Right atrium auricular region (tissue), 2 donors: ENCODE measurements around the gene SDR9C7. TPM values are rescaled to one million over a fixed set of nuclear protein-coding genes. Genes with fewer than 3 reads are reported as not detected.

Experiments
- DNase-seq: peaks from one replicate; pipeline ENCODE4 v3.0.0-alpha.2; 2019; ENCODE audit warnings: low spot score
- H3K27ac ChIP-seq, 2 donors: fragments of 200-600 bp; sonication (generic); 1 replicate in 1 of 2; 2 replicates in 1 of 2; pipeline ENCODE4 v1.5.1; 2016 to 2019
- H3K27me3 ChIP-seq, 2 donors: fragments of 200-600 bp; sonication (generic); one replicate each; pipeline versions ENCODE4 v1.5.1 to v1.6.0; 2017 to 2019
- H3K36me3 ChIP-seq: fragments of 200-600 bp; sonication (generic); one replicate; pipeline ENCODE4 v1.5.1; 2016
- H3K4me1 ChIP-seq, 2 donors: fragments of 200-600 bp; sonication (generic); one replicate each; pipeline versions ENCODE4 v1.5.1 to v1.6.0; 2017 to 2019
- H3K4me3 ChIP-seq, 2 donors: fragments of 200-600 bp; sonication (generic); 1 replicate in 1 of 2; 2 replicates in 1 of 2; pipeline ENCODE4 v1.5.1; 2017 to 2019; ENCODE audit warnings: mild to moderate bottlenecking in 1 of 2, moderate library complexity in 1 of 2
- H3K9me3 ChIP-seq, 2 donors: fragments of 200-600 bp; sonication (generic); one replicate each; pipeline ENCODE4 v1.5.1; 2019
- CTCF ChIP-seq, 2 donors: fragments of 200-600 bp; sonication (generic); IDR thresholded peaks; one replicate each; pipeline ENCODE4 v1.5.1; 2019; ENCODE audit warnings: antibody characterized with exemption in 2 of 2
- total RNA-seq, 2 donors: library from RNA; depleted of rRNA; stranded (reverse); fragments of >200 nt; gene quantifications; one replicate each; pipeline ENCODE4 v1.1.0, GENCODE V29; 2016

The SDR9C7 gene
- total RNA-seq, 2 donors from 2014 or later = 0.28 TPM; not detected in 1

- Histone ChIP-seq H3K4me1 (no peaks in the 10 kb centered on the region), H3K27ac (no peak overlapping the region), H3K27me3 (no peaks in the 10 kb centered on the region), H3K36me3 (no peaks in the 10 kb centered on the region), H3K9me3 (no peaks in the 10 kb centered on the region), H3K4me3 (no peak overlapping the region)
- TF ChIP-seq CTCF (IDR thresholded peaks at IDR 0.05) = no peak
- no peak for DNase-seq
Observed at GRCh38 chr12:56931474-56931978, 2.7 kb downstream of the SDR9C7 start.

DNA sequence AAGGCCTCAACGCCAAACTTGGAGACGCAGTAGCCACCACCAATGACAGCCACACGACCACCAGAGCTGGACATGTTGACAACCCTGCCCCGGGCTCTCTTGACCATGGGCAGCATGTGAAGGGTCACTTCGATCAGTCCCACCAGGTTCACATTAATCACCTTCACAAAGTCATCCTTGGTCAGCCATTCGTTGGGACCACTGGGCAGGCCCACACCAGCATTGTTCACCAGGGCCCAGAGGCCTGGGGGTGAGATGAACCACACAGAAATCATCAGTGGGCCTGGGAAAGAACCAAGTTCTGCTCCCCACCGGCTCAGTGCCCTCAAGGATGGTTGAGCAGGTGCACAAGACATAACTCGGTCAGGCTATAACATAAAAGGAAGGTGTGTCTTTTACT, 4.0 kb downstream of the SDR9C7 start:
- TF ChIP-seq CTCF (IDR thresholded peaks at IDR 0.05) = no peak
- Histone ChIP-seq H3K27ac (no peak overlapping the region), H3K4me1 (no peaks in the 10 kb centered on the region), H3K36me3 (no peaks in the 10 kb centered on the region), H3K4me3 (no peak overlapping the region), H3K9me3 (no peaks in the 10 kb centered on the region), H3K27me3 (no peaks in the 10 kb centered on the region)
- DNase-seq = no peak

DNA sequence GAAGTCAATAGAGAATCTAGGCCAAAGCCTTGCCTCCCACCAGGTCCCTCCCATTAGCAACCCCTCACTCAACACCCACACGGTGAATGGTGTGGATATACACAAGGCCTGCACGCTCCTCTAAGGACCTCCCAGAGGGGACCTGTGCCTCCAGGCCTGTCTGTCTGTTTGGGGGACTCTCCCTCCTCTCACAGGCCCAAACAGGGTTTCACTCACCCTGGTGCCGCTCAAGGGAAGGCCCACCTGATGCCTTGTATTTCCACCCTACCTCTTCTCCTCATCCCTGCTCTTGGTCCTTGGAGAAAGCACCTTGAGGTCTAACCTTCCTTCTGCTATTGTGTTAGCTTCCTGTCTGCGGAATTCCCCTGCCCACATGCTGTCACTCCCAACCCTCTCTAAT, 4.4 kb downstream of the SDR9C7 start:
- no peak for TF ChIP-seq CTCF (IDR thresholded peaks at IDR 0.05)

GRCh38 chr12:56928262-56928661, 5.9 kb downstream of the SDR9C7 start:
- Histone ChIP-seq H3K4me1 (no peaks in the 10 kb centered on the region), H3K36me3 (no peaks in the 10 kb centered on the region), H3K9me3 (no peaks in the 10 kb centered on the region), H3K27ac (no peak overlapping the region), H3K27me3 (no peaks in the 10 kb centered on the region), H3K4me3 (no peak overlapping the region)
- TF ChIP-seq CTCF (IDR thresholded peaks at IDR 0.05) = no peak
- DNase-seq = no peak

More for the DNA sequence above, 4.4 kb downstream of the SDR9C7 start:
- DNase-seq = no peak
- Histone ChIP-seq H3K4me1 (no peaks in the 10 kb centered on the region), H3K9me3 (no peaks in the 10 kb centered on the region), H3K4me3 (no peak overlapping the region), H3K36me3 (no peaks in the 10 kb centered on the region), H3K27ac (no peak overlapping the region), H3K27me3 (no peaks in the 10 kb centered on the region)

- Histone ChIP-seq H3K9me3 (no peaks in the 10 kb centered on the region), H3K27me3 (no peaks in the 10 kb centered on the region), H3K4me1 (no peaks in the 10 kb centered on the region), H3K4me3 (no peak overlapping the region), H3K36me3 (no peaks in the 10 kb centered on the region), H3K27ac (no peak overlapping the region)
- no peak for DNase-seq
- TF ChIP-seq CTCF (IDR thresholded peaks at IDR 0.05) = no peak
Observed at GRCh38 chr12:56927281-56927680, 6.9 kb downstream of the SDR9C7 start.

GRCh38 chr12:56922031-56922430, 12.2 kb downstream of the SDR9C7 start:
- Histone ChIP-seq H3K27me3 (no peaks in the 10 kb centered on the region), H3K9me3 (no peaks in the 10 kb centered on the region), H3K4me3 (no peak overlapping the region), H3K4me1 (no peaks in the 10 kb centered on the region), H3K27ac (no peak overlapping the region), H3K36me3 (no peaks in the 10 kb centered on the region)
- TF ChIP-seq CTCF (IDR thresholded peaks at IDR 0.05) = no peak
- no peak for DNase-seq
